Measurements from ENCODE around the gene TRAPPC3L. TPM values are rescaled to one million over a fixed set of nuclear protein-coding genes. Genes with fewer than 3 reads are reported as not detected.

TRAPPC3L gene
- total RNA-seq (2022; extraction: Qiagen RNA extraction): not detected in 5 replicates

DNA sequence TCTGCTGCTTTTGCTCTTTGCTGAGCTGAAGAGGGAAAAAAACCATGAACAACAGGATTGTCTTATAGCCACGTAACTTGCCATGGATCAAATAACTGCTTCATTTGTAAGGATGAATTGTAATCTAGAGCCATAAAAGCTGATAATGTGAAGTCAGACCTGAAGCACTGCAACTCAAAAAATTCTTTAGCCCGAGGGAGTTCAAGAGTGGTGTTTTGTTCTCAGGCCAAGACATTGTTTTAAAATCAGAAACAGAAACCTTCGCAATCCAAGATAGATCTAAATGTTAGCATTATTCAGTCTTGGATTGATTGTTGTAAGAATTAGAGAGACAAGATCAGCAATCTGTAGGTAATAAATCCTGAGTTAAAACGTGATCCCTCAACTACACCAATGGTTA, at the start of gene TRAPPC3L:
TSS of gene TRAPPC3L (minus strand) at position 34 of the 400 bp plus-strand sequence. CDS start 170 bp downstream, outside the sequence.

DNA sequence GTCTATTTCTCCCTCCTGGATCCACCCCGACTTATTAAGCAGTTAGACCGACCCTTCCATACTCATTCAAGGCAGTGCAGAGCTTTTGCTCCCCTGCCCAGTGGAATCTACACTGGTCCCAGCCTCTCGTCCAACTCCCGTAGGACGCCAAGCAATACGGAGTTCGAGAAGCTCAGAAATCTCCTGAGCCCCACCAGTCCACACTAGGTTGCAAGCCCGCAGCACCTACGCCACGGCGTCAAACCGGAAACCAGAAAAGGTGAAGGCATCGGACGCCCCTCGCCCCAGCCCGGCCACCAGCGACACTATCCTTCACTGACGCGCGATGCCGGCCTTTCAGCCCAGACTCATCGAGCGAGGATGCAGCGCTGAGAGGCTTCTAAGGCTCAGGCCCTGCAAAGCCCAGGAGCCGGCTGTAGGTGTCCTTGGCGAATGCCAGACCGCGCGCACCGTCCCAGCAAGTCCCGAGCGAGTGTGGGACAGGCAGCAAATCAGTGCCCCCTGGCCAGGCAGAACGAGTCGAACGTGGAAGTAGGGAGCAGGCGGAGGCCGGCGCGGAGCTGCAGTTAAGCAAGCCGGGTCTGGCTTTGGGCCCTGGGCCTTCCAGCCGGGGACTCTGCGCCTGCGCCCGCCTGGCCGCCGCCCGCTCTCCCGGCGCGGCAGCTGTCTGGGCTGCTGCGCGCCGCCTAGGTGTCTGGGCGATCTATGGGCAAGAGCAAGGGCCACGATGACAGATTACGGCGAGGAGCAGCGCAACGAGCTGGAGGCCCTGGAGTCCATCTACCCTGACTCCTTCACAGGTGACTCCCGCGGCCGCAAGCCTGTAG, 25.6 kb upstream of the TRAPPC3L start, which contains the start of gene RWDD1:
TSS of gene RWDD1 (plus strand) at position 649 of the 827 bp plus-strand sequence. CDS start at position 728, 79 bp downstream.

DNA sequence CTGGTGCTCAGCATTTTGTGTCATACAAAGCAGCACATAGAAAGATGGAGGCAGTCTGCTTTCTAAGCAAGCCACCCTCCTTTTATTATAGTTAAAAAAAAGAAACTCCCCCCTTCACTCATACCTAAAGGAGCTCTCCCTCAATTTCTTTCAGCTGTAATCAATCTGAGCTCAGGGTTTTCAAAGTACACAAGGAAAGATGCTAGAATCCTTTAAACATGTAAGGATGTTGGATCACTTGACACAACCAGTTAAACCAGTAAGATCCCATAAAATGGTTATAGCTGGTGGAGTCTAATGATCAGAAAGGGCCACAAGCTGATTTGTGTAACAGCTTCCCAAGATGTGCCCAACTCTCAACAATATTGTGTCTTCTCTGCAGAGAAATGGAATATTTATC, 8.0 kb upstream of the TRAPPC3L start, which contains the start of gene CALHM4:
TSS of gene CALHM4 (plus strand) at position 301 of the 400 bp plus-strand sequence. CDS start at position 344, 43 bp downstream.

DNA sequence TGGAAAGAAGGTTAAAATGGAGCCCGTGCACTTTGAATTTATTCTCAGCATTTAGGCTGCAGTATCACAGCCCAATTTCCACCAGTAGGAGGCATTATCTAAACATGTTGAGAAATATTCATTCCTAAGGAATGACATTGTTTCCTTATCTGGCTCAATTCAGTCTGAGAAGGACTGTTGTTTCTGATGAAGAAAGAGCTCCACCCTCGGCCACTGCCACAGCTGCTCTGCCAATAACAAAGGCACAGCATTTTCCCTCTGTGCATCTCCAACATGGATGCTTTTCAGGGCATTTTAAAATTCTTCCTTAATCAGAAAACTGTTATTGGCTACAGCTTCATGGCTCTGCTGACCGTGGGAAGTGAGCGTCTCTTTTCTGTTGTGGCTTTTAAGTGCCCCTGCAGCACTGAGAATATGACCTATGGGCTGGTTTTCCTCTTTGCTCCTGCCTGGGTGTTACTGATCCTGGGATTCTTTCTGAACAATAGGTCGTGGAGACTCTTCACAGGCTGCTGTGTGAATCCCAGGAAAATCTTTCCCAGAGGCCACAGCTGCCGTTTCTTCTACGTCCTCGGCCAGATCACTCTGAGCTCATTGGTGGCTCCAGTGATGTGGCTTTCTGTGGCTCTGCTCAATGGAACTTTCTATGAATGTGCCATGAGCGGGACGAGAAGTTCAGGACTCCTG, 33.9 kb downstream of the TRAPPC3L start, which contains the start of gene CALHM5:
TSS of gene CALHM5 (plus strand) at position 216 of the 687 bp plus-strand sequence. CDS start at position 274, 58 bp downstream.

DNA sequence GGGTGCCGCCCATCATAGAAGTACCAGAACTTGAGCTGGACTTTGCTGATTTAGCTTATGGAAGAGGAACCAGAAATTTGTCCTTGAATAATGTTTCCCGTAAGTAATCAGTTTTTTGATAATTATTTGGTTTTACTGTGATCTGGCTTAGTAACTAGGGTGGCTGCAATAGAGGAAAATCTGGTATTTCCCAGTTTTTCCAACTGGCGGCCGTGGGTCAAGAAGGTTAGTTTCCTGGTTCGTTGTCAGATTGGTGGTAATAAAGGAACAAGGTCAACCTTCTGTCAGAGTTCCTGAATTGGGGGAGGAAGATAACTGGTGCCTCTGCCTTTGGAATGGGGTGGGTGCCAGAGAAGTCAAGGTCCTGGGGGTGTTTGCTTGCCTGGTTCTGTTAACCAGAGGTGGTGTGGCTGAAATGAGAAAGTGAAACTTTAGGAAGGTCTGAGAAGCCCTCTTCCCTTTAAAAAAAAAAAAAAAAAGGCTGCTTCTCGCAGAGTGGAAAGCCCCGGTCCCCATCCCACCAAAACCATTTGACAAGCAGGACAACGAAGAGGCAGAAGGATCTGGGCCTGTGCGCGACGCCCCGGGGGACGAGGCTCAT, 84.1 kb downstream of the TRAPPC3L start, which contains the start of gene CALHM6:
TSS of gene CALHM6 (plus strand) at position 45 of the 601 bp plus-strand sequence. CDS start at position 600, 555 bp downstream.

Other genes starting within 250 kb of the TRAPPC3L start
- 11.9 to 15.7 TPM (median 13.7 TPM) in 5 replicates for gene DSE, start 174.7 kb downstream of the TRAPPC3L start, total RNA-seq (2022; extraction: Qiagen RNA extraction)
- gene CALHM6, start 84.3 kb downstream of the TRAPPC3L start, total RNA-seq (2022; extraction: Qiagen RNA extraction): 0.21 TPM in 1 of 5 replicates, not detected in the others
- 0.02 to 0.06 TPM (median 0.06 TPM) in 5 replicates for gene CALHM5, start 34.0 kb downstream of the TRAPPC3L start, total RNA-seq (2022; extraction: Qiagen RNA extraction)
- not detected in 5 replicates for gene CALHM4, start 8.1 kb upstream of the TRAPPC3L start, total RNA-seq (2022; extraction: Qiagen RNA extraction)
- gene RWDD1, start 25.8 kb upstream of the TRAPPC3L start, total RNA-seq (2022; extraction: Qiagen RNA extraction): 24.2 to 36.0 TPM (median 34.8 TPM) in 5 replicates
- gene RSPH4A, start 70.8 kb upstream of the TRAPPC3L start, total RNA-seq (2022; extraction: Qiagen RNA extraction): 0.14 to 0.35 TPM (median 0.19 TPM) in 5 replicates
- gene ZUP1, start 123.1 kb upstream of the TRAPPC3L start, total RNA-seq (2022; extraction: Qiagen RNA extraction): 6.2 to 8.2 TPM (median 7.2 TPM) in 5 replicates
- 1.3 to 1.9 TPM (median 1.6 TPM) in 5 replicates for gene KPNA5, start 135.5 kb upstream of the TRAPPC3L start, total RNA-seq (2022; extraction: Qiagen RNA extraction)
- gene FAM162B, start 220.0 kb upstream of the TRAPPC3L start, total RNA-seq (2022; extraction: Qiagen RNA extraction): 0.11 TPM in 1 of 5 replicates, not detected in the others

Measured in A549 treated with dexamethasone at 1 μM for 4 hours (cell line).